GM19438 (cell line): ENCODE measurements around the gene HMG20B.

Source experiments
- ATAC-seq: cut with Tn5 transposase; IDR thresholded peaks from one replicate; pipeline ENCODE4 v1.9.1; 2021; ENCODE audit warnings: low read depth; ENCODE audit not compliant: unreplicated experiment

The HMG20B gene

DNA sequence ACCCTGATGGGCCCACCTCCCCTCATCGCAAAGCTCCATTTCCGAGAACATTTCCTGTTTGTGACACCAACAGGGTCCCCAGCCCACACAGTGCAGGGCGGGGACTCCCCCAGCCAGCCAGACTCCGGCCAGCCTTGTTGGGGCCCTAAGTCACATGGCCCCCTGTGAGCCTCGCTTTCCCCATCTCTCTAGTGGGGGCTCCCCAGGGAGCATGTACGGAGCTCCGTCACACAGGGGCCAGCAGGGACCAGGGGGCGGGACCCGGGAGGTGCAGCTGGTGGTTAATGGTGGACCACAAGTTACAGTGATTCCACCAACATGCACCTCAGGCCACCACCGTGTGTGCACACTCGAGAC lies 32.2 kb downstream of the HMG20B start:
- no peak for ATAC-seq

DNA sequence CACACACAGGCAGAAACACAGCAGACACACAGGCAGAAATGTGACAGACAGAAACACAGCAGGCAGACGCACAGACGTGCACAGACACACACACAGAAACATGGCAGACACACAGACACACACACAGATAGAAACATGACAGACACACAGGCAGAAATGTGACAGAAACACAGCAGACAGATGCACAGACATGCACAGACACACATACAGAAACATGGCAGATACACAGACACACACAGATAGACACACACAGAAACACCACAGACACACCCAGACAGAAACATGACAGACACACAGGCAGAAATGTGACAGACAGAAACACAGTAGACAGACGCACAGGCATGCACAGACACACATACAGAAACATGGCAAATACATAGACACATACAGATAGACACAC lies 32.6 kb downstream of the HMG20B start:
- no peak for ATAC-seq

GRCh38 chr19:3605770-3606169 lies 33.0 kb downstream of the HMG20B start:
- no peak for ATAC-seq

GRCh38 chr19:3606174-3606689 lies 33.5 kb downstream of the HMG20B start:
- no peak for ATAC-seq

DNA sequence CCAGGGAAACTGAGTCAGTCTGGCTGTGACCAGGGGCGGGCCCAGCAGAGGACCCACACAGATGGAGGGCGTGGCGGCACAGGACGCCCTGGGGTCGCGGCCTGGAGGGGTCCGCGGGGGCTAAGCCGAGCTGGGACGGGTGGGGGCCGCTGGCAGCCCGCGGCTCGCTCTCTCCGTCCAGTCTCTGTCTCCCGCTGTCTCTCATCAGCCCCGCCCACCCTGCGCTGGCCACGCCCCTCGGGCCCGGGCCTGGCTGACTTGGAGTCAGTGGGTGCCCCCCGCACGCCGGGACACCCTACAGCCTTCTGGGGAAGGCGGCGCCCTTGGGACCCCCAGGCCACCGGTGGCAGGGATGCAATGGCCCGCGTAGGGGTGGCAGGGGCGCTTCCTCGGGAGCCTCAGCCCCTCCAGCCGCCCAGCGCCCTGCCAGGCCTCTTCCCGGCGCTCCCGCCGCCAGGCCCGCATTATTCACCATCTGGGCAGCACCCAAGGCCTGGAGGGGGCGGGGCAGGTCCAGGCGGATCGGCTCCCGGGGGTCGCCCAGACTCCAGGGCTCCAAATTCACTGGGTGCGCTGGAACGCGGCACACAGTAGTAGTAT lies 34.0 kb downstream of the HMG20B start, which contains the start of gene TBXA2R:
Gene TBXA2R, minus strand, starts transcription at position 186 of the 600 bp plus-strand sequence. CDS start 6,241 bp downstream, outside the sequence.
- ATAC-seq = no peak

- no peak for ATAC-seq
Measured at GRCh38 chr19:3607303-3608078, 34.7 kb downstream of the HMG20B start.

DNA sequence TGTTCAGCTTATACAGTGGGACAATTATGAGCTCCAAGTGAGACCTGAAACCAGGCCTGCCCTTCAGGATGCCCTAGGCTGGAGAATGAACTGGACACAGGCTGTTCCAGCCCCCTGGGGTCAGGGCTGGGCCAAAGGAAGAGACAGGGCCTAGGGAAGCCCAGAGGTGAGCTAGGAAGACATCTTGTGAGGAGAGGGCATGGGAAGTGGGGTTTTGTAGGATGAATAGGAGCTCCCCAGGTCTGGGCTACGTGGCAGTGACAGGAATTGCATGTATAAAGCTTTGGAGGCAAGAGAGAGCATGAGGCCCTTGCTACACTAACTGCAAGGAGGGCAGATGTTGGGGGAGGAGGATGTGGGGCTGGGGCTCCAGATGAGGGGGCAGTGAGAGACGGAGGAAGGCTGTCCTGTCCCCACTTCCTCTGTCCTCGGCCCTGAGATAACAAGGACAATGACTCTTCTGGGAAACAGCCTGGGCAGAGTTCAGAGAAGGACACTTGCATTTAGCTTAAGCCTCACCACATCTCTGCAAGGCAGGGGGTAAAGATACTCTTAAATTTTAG lies 35.4 kb downstream of the HMG20B start:
- no peak for ATAC-seq

- ATAC-seq = no peak
Measured at GRCh38 chr19:3608750-3609322, 36.1 kb downstream of the HMG20B start.

- ATAC-seq = no peak
Measured at GRCh38 chr19:3609779-3610719, 37.3 kb downstream of the HMG20B start.

DNA sequence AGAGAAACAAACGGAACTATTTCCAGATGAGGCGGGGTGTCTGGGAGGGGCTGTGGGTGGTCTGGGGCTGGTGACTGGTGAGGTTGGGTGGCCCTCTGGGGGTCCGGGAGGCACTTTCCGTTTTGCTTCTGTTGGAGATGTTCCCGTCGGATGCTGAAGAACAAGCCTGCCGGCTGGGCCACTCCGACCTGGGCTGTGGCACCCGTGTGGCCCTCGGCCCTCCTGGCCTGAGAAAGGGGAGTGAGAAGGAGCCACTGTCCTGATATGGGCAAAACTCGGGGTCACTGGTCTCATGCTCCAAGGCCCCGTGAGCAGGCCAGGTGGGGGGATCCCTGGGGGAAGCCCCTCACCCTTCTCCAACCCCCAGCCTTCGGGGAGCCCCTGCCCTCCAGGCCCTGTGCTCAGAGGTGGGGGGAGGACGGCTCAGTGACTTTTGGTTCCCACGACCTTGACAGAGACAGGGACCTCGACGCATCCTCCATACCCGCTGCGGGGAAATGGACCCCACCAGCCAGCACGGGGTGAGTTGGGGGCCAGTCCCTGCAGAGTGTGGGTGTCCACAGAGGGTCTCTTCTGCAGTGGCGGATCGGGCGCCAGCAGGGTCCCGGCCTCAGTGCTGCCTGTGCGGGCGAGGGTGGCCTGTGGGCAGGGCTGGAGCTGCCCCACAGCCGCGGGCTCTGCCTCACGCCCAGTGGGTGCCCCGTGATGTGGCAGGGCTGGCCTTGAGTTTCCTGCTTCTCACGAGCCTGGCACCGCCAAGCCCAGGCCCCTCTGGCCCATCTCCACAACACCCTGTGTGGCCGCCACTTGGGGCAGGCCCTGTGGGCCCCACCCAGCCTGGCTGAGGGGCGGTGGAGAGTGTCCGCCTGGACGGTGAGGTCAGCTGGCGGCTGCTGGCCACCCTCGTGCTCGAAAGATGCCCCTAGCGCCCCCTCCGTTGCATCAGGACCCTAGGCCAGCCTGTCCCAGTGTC lies 38.3 kb downstream of the HMG20B start:
- no peak for ATAC-seq

DNA sequence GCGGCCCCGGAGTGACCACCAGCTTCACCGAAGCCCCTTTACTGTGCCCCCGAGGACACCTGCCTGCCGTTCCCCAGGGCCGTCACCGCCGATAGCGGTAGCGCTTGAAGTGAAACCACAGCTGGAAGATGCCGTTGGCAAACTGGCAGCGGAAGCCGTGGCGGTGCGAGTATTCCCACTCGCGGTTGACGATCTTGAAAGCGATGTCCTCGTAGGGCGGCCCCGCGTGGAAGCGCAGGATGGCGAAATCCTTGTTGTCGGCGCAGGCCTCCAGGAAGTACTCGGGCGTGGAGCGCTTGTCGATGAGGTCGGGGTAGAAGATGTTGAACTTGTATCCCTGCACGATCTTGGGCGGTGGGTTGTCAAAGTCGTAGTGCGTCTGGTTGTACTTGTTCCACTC lies 39.1 kb downstream of the HMG20B start:
- no peak for ATAC-seq

DNA sequence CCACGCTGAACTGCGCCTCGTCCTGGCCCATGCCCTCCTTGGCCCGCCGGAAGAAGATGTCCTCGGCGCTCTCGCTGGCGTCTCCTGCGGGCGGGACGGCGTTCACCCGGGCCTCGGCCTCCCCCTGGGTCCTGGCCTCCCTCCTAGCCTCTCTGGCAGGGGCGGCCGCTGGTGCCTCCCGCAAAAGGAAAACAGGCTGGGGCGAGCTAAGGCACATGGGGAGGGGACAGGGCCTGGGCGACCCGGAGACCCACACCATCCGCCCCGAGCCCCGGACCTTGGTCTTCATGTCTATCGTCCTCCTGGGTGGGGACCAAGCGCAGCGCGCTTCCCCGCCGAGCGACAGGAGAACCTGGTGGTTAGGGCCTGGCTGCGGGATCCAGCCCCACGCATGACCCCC lies 39.6 kb downstream of the HMG20B start:
- ATAC-seq = no peak

GRCh38 chr19:3612901-3613741 lies 40.4 kb downstream of the HMG20B start:
- no peak for ATAC-seq

DNA sequence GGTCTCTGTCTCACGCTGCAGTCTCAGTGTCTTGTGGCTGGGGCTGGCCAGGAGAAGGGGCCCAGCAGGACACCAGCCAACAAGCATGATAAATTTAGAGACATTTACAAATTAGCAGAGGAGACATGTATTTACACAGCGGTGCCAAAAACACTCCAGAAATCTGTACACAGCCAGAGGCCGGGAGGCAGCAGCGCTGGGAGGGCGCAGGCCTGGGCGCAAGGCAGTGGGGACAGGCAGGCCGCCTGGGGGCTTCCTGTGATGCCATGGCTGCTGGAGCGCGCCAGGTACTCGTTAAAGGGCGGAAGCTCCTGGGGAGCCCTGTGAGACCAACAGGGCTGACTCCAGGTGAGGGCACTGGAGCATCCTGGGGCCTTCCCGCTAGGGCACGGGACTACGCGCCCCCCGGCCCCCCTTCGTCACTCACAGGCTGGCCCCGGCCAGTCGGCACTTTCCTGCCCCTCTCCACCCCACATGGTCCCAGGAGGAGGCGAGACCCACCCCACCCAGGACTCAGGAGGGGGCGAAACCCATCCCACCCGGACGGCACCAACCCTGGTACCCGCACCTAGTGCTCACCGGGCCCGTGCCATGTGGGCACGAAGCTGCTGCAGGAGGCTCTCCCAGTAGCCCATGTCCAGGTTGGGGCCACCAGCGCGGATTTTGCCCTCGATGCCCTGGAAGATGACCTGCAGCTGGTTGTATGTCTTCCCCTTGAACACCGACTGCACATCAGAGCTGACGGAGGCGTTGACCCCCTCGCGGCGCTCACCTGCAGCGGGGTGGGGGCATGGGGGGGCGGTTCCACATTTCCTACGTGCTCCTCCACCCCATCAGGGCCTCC lies 41.3 kb downstream of the HMG20B start:
- ATAC-seq = no peak

DNA sequence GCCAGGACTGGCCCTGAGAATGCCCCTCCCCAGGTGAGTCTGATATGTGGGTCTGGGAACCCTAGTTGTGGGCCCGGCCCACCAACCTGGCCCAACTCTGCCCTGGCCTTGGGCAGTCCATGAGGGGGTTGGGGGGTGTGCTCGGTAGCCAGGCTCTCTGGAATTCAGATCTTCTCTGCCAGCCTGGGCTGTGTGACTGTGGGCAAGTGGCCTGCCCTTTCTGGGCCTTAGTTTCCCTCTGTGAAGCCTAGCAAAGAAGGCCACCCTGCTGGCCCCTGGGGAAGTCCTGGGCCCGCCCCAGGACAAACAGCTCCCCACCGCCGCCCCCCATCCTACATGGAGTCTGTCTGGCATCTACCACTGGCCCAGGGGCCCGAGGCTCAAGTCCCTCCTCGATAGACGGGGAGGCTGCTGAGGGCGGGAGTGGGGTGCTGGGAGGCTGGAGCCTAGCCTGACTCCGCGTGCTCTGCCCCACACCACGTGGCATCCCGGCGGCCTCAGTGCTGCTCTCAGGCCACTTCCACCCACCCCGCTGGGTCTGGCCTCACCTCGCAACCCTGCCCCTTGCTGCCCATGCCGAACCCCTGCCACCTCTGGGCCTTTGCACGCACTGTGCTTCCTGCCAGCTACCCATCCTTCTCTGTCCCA lies 42.2 kb downstream of the HMG20B start:
- no peak for ATAC-seq

DNA sequence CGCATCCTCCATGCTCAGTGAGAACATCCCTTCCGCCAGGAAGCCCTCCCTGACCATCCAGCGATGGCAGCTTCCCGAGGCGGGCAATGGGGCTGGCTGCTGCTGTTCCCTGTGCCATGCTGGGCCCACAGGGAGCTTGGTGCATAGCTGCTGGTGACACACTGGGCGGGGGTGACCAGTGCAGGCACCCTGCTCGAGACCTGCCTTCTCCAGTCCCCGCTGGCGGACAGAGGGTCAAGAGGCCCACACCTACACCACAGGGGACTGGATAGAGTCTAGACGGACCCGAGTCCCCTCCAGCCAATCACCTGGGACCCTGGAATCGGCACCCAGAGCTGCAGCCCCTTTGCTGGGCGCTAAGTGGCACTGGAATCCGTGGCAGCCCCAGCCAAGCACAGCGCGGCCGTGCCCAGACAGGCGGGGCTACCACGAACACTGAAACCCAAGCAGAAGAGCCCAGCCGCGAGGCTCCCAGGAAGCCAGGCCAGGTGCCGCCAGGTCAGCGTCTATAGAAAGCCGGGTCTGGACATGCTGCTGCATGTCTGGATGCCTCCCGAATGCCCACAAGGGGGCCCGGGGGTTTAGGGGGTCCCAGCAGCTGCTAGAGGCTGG lies 42.9 kb downstream of the HMG20B start:
- ATAC-seq = no peak

DNA sequence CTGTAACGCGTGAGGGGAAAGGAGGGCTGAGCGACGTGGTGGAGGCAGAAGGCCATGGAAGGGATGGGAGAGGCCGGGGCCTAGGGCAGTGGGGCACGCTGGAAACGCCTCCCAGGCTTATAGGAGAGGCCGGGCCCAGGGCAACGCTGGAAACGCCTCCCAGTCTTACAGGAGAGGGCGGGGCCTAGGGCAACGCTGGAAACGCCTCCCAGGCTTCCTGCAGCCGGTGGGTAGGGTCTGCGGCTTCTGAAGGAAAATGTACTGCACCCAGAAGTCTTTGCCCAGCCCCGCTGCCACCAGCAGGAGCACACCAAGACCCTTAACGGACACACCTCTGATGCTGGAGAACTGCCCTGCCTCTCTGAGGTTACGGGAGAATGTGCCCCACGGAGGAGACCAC lies 44.7 kb downstream of the HMG20B start:
- ATAC-seq = no peak
